Measurements from ENCODE around the gene KDM5B.
"Not testable (repeated sequence)": the region's sequence is repeated elsewhere in the genome, so short reads cannot be mapped to it uniquely, and the experiment has no call there.

Gene KDM5B

DNA sequence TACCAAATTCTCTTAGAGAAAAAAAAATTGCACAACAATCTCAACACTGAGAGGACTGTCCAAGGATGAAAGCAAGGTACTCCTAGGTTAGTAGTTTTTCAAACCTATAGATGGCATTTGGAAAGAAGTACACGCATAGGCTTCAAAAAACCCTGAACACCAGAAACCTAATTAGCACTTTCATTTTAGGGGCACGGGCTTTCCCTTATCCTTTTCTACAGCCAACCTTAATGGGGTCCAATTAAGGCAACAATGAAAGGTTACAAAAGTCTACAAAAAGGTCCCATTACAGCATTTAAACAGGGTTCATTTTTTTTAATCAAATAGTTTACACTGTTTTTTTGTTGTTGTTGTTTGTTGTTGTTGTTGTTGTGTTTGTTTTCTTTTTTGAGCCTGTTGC lies 6.2 kb downstream of the KDM5B start:
- Histone ChIP-seq H3K9ac (ENCODE audit: low read length) (no peak overlapping the region), H3K4me3 (ENCODE audit: low read length) (no peak overlapping the region), H3K36me3 (ENCODE audit: control insufficient read depth, low read depth, low read length) (no peaks in the 10 kb centered on the region), H3K27me3 (ENCODE audit: control insufficient read depth, insufficient read depth, low read length) (no peaks in the 10 kb centered on the region), H3K9me3 (ENCODE audit: control insufficient read depth, low read depth, low read length) (no peaks in the 10 kb centered on the region), H3K4me1 (ENCODE audit: control insufficient read depth, low read depth, low read length) (peaks cover 31% of the 10 kb centered on the region), H3K27ac (ENCODE audit: low read length) (no peak overlapping the region)

DNA sequence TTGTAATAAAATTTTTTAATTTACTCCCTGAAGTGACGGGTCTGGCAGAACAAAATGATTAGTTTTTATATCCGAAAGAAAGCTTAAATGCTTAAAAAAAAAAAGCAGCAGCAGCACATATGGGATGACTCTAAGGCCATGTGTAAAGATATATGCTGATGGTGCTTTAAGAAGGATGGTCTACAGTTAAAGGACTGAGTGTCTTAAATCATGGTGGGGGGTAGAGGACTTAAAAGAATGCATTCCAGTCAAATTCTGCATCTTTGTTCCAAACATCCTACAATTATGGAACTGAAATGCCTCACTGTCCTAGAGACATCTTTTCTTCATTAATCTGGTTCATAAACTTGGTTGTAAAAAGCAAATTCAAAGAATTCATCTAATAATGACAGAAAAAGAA lies 7.0 kb downstream of the KDM5B start:
- no peak overlapping the region for H3K27ac ChIP-seq (ENCODE audit: low read length)
- H3K9me3 ChIP-seq (ENCODE audit: control insufficient read depth, low read depth, low read length), result no peaks in the 10 kb centered on the region
- H3K27me3 ChIP-seq (ENCODE audit: control insufficient read depth, insufficient read depth, low read length), result no peaks in the 10 kb centered on the region
- no peaks in the 10 kb centered on the region for H3K36me3 ChIP-seq (ENCODE audit: control insufficient read depth, low read depth, low read length)
- peaks cover 29% of the 10 kb centered on the region for H3K4me1 ChIP-seq (ENCODE audit: control insufficient read depth, low read depth, low read length)
- H3K9ac ChIP-seq (ENCODE audit: low read length), result no peak overlapping the region
- H3K4me3 ChIP-seq (ENCODE audit: low read length), result no peak overlapping the region

DNA sequence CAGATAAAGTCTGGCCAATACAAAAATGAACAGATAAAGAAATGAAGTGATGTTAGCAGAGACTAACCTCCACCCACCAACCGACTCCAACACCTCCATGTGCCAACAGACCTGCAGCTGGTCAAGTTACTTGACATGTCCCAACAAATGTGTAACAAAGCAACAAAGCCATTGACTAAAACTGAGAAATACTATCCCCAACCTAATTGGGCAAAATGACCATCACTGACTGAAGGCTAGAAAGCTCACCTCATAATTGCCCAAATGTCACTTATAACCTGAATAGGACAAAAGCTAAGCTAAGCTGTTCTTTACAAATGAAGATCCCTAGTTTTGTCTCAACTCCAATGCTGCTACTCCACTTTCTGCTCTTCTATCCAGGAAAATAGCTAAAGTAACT lies 7.5 kb downstream of the KDM5B start:
- Histone ChIP-seq H3K9me3 (ENCODE audit: control insufficient read depth, low read depth, low read length) (no peaks in the 10 kb centered on the region), H3K4me1 (ENCODE audit: control insufficient read depth, low read depth, low read length) (peaks cover 25% of the 10 kb centered on the region)

DNA sequence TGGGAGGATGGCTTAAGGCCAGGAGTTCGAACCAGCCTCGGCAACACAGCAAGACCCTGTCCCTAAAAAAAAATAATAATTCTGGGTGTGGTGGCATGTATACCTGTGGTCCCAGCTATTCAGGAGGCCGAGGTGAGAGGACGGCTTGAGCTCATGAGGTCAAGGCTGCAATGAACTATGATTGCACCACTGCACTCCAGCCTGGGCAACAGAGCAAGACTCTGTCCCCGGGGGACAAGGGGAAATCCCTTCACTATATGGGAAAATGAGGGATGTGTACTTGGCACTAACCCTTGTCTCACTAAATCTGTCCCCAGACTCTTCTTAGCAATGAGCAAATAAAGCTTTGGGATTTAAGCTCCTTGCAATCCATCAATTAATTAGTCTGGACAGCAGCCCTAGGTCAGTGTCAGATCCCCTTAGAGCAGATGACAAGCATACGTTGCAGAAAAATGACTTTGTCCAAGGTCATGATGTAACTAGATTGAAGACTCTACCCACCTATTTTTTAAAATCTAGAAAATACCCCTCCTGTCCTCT lies 9.4 kb downstream of the KDM5B start:
- Histone ChIP-seq H3K36me3 (ENCODE audit: control insufficient read depth, low read depth, low read length) (no peaks in the 10 kb centered on the region), H3K4me1 (ENCODE audit: control insufficient read depth, low read depth, low read length) (peaks cover 8% of the 10 kb centered on the region), H3K27me3 (ENCODE audit: control insufficient read depth, insufficient read depth, low read length) (no peaks in the 10 kb centered on the region), H3K27ac (ENCODE audit: low read length) (no peak overlapping the region), H3K4me3 (ENCODE audit: low read length) (no peak overlapping the region), H3K9ac (ENCODE audit: low read length) (no peak overlapping the region), H3K9me3 (ENCODE audit: control insufficient read depth, low read depth, low read length) (no peaks in the 10 kb centered on the region)

More for the DNA sequence above, 7.5 kb downstream of the KDM5B start:
- no peaks in the 10 kb centered on the region for H3K27me3 ChIP-seq (ENCODE audit: control insufficient read depth, insufficient read depth, low read length)
- H3K4me3 ChIP-seq (ENCODE audit: low read length), result no peak overlapping the region
- no peak overlapping the region for H3K9ac ChIP-seq (ENCODE audit: low read length)
- H3K27ac ChIP-seq (ENCODE audit: low read length), result no peak overlapping the region
- H3K36me3 ChIP-seq (ENCODE audit: control insufficient read depth, low read depth, low read length), result no peaks in the 10 kb centered on the region

DNA sequence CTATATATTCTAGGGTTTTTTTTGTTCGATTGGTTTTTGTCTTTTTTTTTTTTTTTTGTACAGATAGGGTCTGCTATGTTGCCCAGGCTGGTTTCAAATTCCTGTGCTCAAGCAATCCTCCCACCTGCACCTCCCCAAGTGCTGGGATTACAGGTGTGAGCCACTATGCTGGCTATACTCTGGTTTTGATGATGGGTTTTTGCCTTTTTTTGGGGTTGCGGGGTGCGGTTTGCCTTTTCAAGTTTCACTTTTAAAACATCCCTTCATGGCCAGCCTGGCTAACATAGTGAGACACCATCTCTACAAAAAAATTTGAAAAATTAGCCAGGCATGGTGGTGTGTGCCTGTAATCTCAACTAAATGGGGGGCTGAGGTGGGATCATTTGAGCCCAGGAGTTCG lies 10.0 kb downstream of the KDM5B start:
- no peaks in the 10 kb centered on the region for H3K27me3 ChIP-seq (ENCODE audit: control insufficient read depth, insufficient read depth, low read length)
- peaks cover 6% of the 10 kb centered on the region for H3K4me1 ChIP-seq (ENCODE audit: control insufficient read depth, low read depth, low read length)
- no peaks in the 10 kb centered on the region for H3K9me3 ChIP-seq (ENCODE audit: control insufficient read depth, low read depth, low read length)
- no peaks in the 10 kb centered on the region for H3K36me3 ChIP-seq (ENCODE audit: control insufficient read depth, low read depth, low read length)
- no peak overlapping the region for H3K9ac ChIP-seq (ENCODE audit: low read length)
- H3K27ac ChIP-seq (ENCODE audit: low read length), result no peak overlapping the region
- H3K4me3 ChIP-seq (ENCODE audit: low read length), result no peak overlapping the region

DNA sequence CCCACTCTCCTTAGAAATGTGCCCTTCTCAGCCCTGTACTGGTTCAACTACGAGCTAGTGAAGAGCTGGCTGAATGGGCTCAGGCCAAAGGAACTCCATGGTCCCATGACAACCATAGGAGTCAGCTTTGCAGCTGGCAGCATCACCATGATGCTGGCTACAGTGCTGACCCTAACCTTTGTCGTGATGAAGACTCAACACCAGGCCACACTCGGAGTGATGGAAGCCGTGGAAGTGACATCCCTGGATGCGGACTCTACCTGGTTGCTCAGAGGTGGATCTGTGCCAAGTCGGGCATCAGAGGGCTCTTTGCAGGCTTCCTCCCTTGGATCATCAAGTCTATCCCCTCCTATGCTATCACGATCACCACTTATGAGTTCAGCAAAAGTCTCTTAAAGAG lies 11.6 kb downstream of the KDM5B start:
- H3K9ac ChIP-seq (ENCODE audit: low read length), result no peak overlapping the region
- no peaks in the 10 kb centered on the region for H3K4me1 ChIP-seq (ENCODE audit: control insufficient read depth, low read depth, low read length)
- no peaks in the 10 kb centered on the region for H3K27me3 ChIP-seq (ENCODE audit: control insufficient read depth, insufficient read depth, low read length)
- no peak overlapping the region for H3K27ac ChIP-seq (ENCODE audit: low read length)
- H3K9me3 ChIP-seq (ENCODE audit: control insufficient read depth, low read depth, low read length), result no peaks in the 10 kb centered on the region
- H3K36me3 ChIP-seq (ENCODE audit: control insufficient read depth, low read depth, low read length), result no peaks in the 10 kb centered on the region
- H3K4me3 ChIP-seq (ENCODE audit: low read length), result no peak overlapping the region

DNA sequence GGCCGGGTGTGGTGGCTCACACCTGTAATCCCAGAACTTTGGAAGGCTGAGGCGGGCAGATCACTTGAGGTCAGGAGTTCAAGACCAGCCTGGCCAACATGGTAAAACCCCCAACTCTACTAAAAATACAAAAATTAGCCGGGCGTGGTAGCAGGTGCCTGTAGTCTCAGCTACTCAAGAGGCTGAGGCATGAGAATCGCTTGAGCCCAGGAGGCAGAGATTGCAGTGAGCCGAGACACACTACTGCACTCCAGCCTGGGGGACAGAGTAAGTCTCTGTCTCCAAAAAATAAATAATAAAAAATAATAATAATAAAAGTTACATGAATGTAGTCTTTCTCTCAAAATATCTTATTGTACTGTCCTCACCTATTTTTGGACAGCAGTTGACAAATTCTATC lies 13.3 kb downstream of the KDM5B start:
- not testable (repeated sequence) for H3K27ac ChIP-seq (ENCODE audit: low read length); H3K27me3 ChIP-seq (ENCODE audit: control insufficient read depth, insufficient read depth, low read length); H3K4me1 ChIP-seq (ENCODE audit: control insufficient read depth, low read depth, low read length); H3K36me3 ChIP-seq (ENCODE audit: control insufficient read depth, low read depth, low read length); H3K9ac ChIP-seq (ENCODE audit: low read length); H3K4me3 ChIP-seq (ENCODE audit: low read length); H3K9me3 ChIP-seq (ENCODE audit: control insufficient read depth, low read depth, low read length)

DNA sequence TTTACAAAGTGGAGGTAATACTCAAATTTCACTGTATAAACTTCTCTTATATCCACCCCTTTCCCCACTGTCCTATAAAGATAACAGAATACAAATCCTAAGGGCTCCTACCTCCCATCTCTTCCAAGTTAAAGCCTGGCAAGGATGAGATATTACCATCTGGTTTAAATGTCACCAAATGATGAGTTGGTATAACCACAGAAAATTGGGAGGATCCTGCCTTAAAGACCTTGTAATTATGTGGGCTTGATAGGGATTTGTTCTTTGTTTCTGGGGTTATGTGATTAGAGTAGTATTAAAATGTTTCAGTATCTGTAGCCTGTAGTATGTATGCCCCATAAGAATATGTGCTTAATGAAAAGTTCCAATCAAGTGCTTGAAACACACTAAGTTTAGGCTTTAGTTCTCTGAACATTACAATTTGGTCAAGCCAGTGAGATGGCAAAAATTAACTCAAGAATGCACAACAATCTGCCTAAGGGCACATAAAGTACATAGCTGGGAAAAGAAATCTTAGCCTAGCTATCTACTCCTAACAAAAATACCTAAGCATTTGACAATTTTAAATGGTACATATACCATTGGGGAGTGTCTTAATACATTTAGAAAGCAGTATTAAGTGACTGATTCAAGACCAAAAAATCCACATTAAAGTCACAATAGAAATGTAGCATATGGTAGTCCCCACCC lies 14.0 kb downstream of the KDM5B start:
- Histone ChIP-seq H3K36me3 (ENCODE audit: control insufficient read depth, low read depth, low read length) (no peaks in the 10 kb centered on the region), H3K4me3 (ENCODE audit: low read length) (no peak overlapping the region), H3K9ac (ENCODE audit: low read length) (no peak overlapping the region), H3K4me1 (ENCODE audit: control insufficient read depth, low read depth, low read length) (no peaks in the 10 kb centered on the region), H3K27ac (ENCODE audit: low read length) (no peak overlapping the region), H3K27me3 (ENCODE audit: control insufficient read depth, insufficient read depth, low read length) (no peaks in the 10 kb centered on the region), H3K9me3 (ENCODE audit: control insufficient read depth, low read depth, low read length) (no peaks in the 10 kb centered on the region)

DNA sequence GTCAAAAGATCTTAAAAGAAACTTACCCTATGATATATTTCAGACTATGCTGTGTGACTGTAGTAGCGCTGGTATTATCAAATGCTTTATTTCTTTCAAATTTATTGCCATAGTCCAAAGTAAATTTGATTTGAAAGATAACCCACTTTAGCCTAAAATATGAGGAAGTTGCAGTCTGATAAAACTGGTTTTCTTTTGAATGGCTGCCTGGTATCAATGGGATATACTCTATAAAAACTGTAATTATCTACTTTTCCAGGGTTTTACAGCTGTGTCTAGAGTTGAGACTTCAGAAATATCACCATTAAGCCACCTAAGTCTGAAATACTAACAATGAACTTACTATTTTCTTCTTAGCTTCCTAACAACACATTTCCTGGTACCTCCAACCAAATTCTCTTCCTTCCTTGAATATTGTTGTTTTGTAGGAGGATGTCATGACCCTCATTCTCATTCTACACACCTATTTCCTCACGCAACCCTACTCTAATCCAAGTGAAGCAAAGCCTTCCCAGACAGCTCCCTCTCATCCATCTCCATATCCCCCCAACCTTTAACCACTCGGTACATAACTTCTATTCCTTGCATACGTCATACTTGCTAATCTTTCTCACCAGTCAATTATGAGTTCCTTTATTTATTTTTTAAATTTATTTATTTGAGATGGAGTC lies 17.0 kb downstream of the KDM5B start:
- H3K27me3 ChIP-seq (ENCODE audit: control insufficient read depth, insufficient read depth, low read length), result no peaks in the 10 kb centered on the region
- H3K9ac ChIP-seq (ENCODE audit: low read length), result no peak overlapping the region
- H3K4me3 ChIP-seq (ENCODE audit: low read length), result no peak overlapping the region
- no peak overlapping the region for H3K27ac ChIP-seq (ENCODE audit: low read length)
- H3K9me3 ChIP-seq (ENCODE audit: control insufficient read depth, low read depth, low read length), result no peaks in the 10 kb centered on the region
- no peaks in the 10 kb centered on the region for H3K36me3 ChIP-seq (ENCODE audit: control insufficient read depth, low read depth, low read length)
- H3K4me1 ChIP-seq (ENCODE audit: control insufficient read depth, low read depth, low read length), result no peaks in the 10 kb centered on the region

DNA sequence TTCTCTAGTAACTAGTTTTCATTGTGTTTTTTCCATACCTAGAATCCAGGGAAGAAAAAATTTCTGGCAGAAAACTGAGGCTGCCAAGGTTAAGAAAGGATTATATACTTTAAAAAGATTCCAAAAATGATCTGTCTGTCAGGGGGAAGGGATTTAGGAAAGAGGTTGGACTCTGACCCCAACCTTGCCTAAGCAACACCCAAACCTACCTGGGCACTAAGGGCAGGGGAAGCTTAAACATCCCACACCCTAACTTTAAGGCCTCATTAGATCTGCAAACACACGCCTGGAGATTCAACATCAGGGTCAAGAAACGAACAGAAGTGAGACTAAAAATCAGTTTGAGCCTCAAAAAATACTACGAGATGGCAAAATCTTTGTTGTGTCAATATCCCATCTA lies 19.4 kb downstream of the KDM5B start:
- Histone ChIP-seq H3K36me3 (ENCODE audit: control insufficient read depth, low read depth, low read length) (no peaks in the 10 kb centered on the region), H3K4me3 (ENCODE audit: low read length) (no peak overlapping the region), H3K27me3 (ENCODE audit: control insufficient read depth, insufficient read depth, low read length) (no peaks in the 10 kb centered on the region), H3K9ac (ENCODE audit: low read length) (no peak overlapping the region), H3K9me3 (ENCODE audit: control insufficient read depth, low read depth, low read length) (no peaks in the 10 kb centered on the region), H3K4me1 (ENCODE audit: control insufficient read depth, low read depth, low read length) (no peaks in the 10 kb centered on the region), H3K27ac (ENCODE audit: low read length) (no peak overlapping the region)

DNA sequence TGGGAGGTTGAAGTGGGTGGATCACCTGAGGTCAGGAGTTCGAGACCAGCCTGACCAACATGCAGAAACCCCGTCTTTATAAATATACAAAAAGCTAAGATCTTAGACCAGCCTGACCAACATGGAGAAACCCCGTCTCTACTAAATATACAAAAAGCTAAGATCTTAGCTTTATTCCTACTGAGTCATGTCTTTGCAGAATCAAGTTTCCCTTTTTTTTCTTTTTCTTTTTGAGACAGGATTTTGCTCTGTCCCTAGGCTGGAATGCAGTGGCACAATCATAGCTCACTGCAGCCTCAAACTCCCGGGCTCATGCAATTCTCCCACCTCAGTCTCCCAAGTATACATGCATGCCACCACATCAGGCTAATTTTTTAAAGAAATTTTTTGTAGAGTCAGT lies 21.4 kb downstream of the KDM5B start:
- no peaks in the 10 kb centered on the region for H3K36me3 ChIP-seq (ENCODE audit: control insufficient read depth, low read depth, low read length)
- H3K9me3 ChIP-seq (ENCODE audit: control insufficient read depth, low read depth, low read length), result no peaks in the 10 kb centered on the region
- H3K4me1 ChIP-seq (ENCODE audit: control insufficient read depth, low read depth, low read length), result no peaks in the 10 kb centered on the region
- H3K27ac ChIP-seq (ENCODE audit: low read length), result no peak overlapping the region
- H3K9ac ChIP-seq (ENCODE audit: low read length), result no peak overlapping the region
- no peaks in the 10 kb centered on the region for H3K27me3 ChIP-seq (ENCODE audit: control insufficient read depth, insufficient read depth, low read length)
- H3K4me3 ChIP-seq (ENCODE audit: low read length), result no peak overlapping the region

DNA sequence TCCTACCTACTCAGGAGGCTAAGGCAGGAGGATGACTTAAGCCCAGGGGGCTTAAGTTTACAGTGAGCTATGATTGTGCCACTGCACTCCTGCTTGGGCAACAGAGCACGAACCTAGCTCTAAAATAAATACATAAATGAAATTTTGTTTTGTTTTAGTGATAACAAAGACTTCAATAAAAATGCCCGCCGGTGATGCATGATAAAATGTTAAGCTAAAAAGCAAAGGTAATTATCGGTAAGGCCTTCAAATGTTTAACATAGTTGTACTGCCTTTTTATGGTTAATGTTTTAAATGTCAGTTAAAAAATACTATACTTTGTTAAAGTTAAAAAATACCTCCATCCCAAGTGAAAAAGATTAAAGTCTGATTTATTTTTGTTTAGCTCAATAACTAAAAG lies 27.0 kb downstream of the KDM5B start:
- H3K4me1 ChIP-seq (ENCODE audit: control insufficient read depth, low read depth, low read length), result no peaks in the 10 kb centered on the region
- no peaks in the 10 kb centered on the region for H3K9me3 ChIP-seq (ENCODE audit: control insufficient read depth, low read depth, low read length)
- no peak overlapping the region for H3K27ac ChIP-seq (ENCODE audit: low read length)
- no peaks in the 10 kb centered on the region for H3K27me3 ChIP-seq (ENCODE audit: control insufficient read depth, insufficient read depth, low read length)
- no peak overlapping the region for H3K4me3 ChIP-seq (ENCODE audit: low read length)
- peaks cover 6% of the 10 kb centered on the region for H3K36me3 ChIP-seq (ENCODE audit: control insufficient read depth, low read depth, low read length)
- no peak overlapping the region for H3K9ac ChIP-seq (ENCODE audit: low read length)

All from iPS-18a (cell line).